NT2/D1 (cell line): Measurements from ENCODE around the gene CHAF1A.

Experiments used
- DNase-seq: peaks from one replicate; pipeline ENCODE4 v3.0.0-alpha.2; 2011; ENCODE audit warnings: low read depth, low spot score
- H3K27me3 ChIP-seq: 2 replicates; pipeline ENCODE4 v1.6.0; 2011; ENCODE audit warnings: mild to moderate bottlenecking; ENCODE audit not compliant: insufficient read length, insufficient read depth
- H3K36me3 ChIP-seq: 2 replicates; pipeline ENCODE4 v1.6.1; 2011; ENCODE audit warnings: mild to moderate bottlenecking, low read length, mixed read lengths; ENCODE audit not compliant: insufficient read depth, insufficient read length
- H3K4me1 ChIP-seq: 2 replicates; pipeline ENCODE4 v1.5.1; 2011; ENCODE audit not compliant: insufficient read depth, insufficient read length
- H3K4me3 ChIP-seq: 2 replicates; pipeline ENCODE4 v1.5.1; 2011; ENCODE audit warnings: low read depth; ENCODE audit not compliant: insufficient read length
- H3K9ac ChIP-seq: 2 replicates; pipeline ENCODE4 v1.6.0; 2011; ENCODE audit warnings: low read depth; ENCODE audit not compliant: insufficient read length
- H3K9me3 ChIP-seq: 2 replicates; pipeline ENCODE4 v1.5.1; 2011; ENCODE audit warnings: mild to moderate bottlenecking, low read length; ENCODE audit not compliant: insufficient read depth
- SUZ12 ChIP-seq: IDR thresholded peaks from 2 replicates; pipeline ENCODE4 v1.6.1; 2011; ENCODE audit not compliant: insufficient read length, insufficient read depth; ENCODE audit errors: extremely low read depth
- YY1 ChIP-seq: IDR thresholded peaks from 2 replicates; pipeline ENCODE4 v1.6.1; 2011; ENCODE audit not compliant: insufficient read length, insufficient read depth
- ZNF274 ChIP-seq: IDR thresholded peaks from 2 replicates; pipeline ENCODE4 v1.6.1; 2011; ENCODE audit warnings: mild to moderate bottlenecking, low read depth, low read length

Gene CHAF1A

GRCh38 chr19:4446704-4447200, 44.3 kb downstream of the CHAF1A start:
- Histone ChIP-seq H3K9me3 (no peaks in the 10 kb centered on the region), H3K4me1 (peaks cover 21% of the 10 kb centered on the region), H3K9ac (peak overlapping the region; percentile 17), H3K27me3 (no peaks in the 10 kb centered on the region), H3K4me3 (no peak overlapping the region), H3K36me3 (peaks cover 88% of the 10 kb centered on the region)
- no peak for TF ChIP-seq SUZ12
- no peak for TF ChIP-seq ZNF274
- no peak for TF ChIP-seq YY1
- DNase-seq = no peak

DNA sequence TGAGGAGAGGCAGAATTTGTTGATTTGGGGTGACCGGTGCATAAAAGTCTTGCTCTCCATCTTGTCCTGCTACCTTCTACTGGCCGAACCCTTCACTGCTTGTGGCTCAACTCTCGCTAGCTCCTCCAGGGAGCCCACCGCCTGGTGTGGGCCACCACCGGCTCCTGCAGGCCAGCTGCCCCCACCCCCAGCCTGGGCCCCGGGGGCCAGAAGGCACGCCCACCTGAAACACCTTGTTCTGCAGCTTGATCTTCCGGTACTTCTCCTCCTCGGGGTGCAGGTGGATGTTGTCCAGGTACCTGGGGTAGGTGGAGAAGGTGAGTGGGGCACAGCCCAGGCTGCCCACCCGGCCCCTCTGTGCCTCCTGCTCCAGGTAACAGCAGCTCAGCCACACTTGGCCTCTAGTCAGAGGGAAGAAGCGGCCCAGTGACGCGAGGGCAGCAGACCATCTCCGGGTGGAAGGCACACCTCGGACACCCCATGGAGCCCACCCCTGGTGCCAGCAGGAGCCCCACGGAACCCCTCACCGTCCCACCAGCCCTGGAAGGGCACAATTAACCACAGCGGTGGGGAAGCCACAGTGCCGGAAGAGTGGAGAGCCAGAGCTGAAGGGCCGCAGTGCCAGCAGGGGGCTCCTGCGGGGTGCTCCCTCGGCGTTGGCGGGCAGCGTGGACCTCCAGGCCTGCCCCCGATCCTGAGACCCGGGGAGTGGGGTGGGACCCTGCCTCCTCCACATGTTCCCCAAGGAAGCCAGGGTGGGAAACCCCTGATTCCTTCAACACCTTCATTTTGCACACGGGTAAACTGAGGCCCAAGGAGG, 45.1 kb downstream of the CHAF1A start:
- Histone ChIP-seq H3K27me3 (no peaks in the 10 kb centered on the region), H3K4me1 (peaks cover 23% of the 10 kb centered on the region), H3K9me3 (no peaks in the 10 kb centered on the region), H3K4me3 (no peak overlapping the region), H3K9ac (no peak overlapping the region), H3K36me3 (peaks cover 87% of the 10 kb centered on the region)
- no peak for DNase-seq
- TF ChIP-seq YY1 = no peak
- TF ChIP-seq ZNF274 = no peak
- no peak for TF ChIP-seq SUZ12

- Histone ChIP-seq H3K9ac (no peak overlapping the region), H3K27me3 (no peaks in the 10 kb centered on the region), H3K4me1 (peaks cover 25% of the 10 kb centered on the region), H3K4me3 (no peak overlapping the region), H3K9me3 (no peaks in the 10 kb centered on the region), H3K36me3 (peaks cover 87% of the 10 kb centered on the region)
- TF ChIP-seq YY1 = no peak
- TF ChIP-seq SUZ12 = no peak
- no peak for TF ChIP-seq ZNF274
- no peak for DNase-seq
These were observed 45.9 kb downstream of the CHAF1A start for GRCh38 chr19:4448147-4448985.

- Histone ChIP-seq H3K9me3 (no peaks in the 10 kb centered on the region), H3K36me3 (peaks cover 86% of the 10 kb centered on the region), H3K4me1 (peaks cover 27% of the 10 kb centered on the region), H3K27me3 (no peaks in the 10 kb centered on the region), H3K4me3 (no peak overlapping the region), H3K9ac (no peak overlapping the region)
- no peak for TF ChIP-seq ZNF274
- no peak for TF ChIP-seq SUZ12
- TF ChIP-seq YY1 = no peak
- DNase-seq = no peak
These were observed 46.7 kb downstream of the CHAF1A start for GRCh38 chr19:4449022-4449638.

GRCh38 chr19:4449639-4450028, 47.2 kb downstream of the CHAF1A start:
- H3K27me3 ChIP-seq = no peaks in the 10 kb centered on the region
- H3K36me3 ChIP-seq = peaks cover 84% of the 10 kb centered on the region
- no peak overlapping the region for H3K9ac ChIP-seq
- no peak overlapping the region for H3K4me3 ChIP-seq
- no peak for TF ChIP-seq SUZ12
- no peak for TF ChIP-seq ZNF274
- TF ChIP-seq YY1 = no peak
- H3K9me3 ChIP-seq = no peaks in the 10 kb centered on the region
- peaks cover 26% of the 10 kb centered on the region for H3K4me1 ChIP-seq
- no peak for DNase-seq

DNA sequence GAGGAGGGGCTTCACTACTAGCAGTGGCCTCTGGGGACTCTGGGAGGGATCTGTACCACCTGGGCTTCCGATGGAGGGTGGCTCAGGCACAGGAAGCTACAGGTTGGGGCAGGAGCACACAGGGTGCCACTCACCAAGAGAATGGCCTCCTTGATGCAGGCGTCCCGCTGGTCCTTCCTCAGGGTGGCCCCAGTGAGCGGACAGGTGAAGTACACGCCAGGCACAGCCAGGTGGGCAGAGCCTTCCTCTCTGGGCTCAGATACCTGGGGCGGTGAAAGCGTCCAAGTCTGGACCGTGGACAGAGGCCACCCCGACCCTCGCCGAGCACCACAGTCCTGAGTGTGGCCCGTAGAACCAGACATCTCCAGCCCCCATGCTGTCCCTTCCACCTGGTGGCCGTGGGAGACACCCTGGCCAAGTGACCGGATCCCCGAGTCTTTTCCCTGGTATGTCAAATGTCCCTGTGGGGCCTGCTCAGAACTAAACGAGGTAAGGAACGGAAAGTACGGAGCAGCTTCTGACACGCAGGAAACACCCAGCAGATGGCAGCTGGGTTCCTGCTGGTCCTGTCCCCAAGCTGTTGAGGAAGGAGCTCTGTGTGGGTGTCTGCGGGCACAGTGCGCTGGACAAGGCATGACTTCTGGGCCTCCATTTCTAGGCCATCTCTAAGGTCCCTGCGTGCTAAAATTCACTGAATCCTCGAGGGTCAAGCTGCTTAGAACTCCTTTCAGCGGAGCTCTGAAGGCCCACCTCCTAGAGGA, 50.0 kb downstream of the CHAF1A start:
- no peak for DNase-seq
- no peak for TF ChIP-seq ZNF274
- TF ChIP-seq YY1 = no peak
- TF ChIP-seq SUZ12 = no peak
- H3K4me1 ChIP-seq = peaks cover 30% of the 10 kb centered on the region
- no peak overlapping the region for H3K4me3 ChIP-seq
- H3K9me3 ChIP-seq = no peaks in the 10 kb centered on the region
- peak overlapping the region; percentile 26 for H3K9ac ChIP-seq
- H3K36me3 ChIP-seq = peaks cover 57% of the 10 kb centered on the region
- H3K27me3 ChIP-seq = no peaks in the 10 kb centered on the region
